HK-2 (cell line): Measurements from ENCODE around the gene NEAT1.

ENCODE experiments used
- DNase-seq: peaks from one replicate; pipeline ENCODE4 v3.0.0-alpha.2; 2018; ENCODE audit not compliant: unreplicated experiment

Gene NEAT1

DNA sequence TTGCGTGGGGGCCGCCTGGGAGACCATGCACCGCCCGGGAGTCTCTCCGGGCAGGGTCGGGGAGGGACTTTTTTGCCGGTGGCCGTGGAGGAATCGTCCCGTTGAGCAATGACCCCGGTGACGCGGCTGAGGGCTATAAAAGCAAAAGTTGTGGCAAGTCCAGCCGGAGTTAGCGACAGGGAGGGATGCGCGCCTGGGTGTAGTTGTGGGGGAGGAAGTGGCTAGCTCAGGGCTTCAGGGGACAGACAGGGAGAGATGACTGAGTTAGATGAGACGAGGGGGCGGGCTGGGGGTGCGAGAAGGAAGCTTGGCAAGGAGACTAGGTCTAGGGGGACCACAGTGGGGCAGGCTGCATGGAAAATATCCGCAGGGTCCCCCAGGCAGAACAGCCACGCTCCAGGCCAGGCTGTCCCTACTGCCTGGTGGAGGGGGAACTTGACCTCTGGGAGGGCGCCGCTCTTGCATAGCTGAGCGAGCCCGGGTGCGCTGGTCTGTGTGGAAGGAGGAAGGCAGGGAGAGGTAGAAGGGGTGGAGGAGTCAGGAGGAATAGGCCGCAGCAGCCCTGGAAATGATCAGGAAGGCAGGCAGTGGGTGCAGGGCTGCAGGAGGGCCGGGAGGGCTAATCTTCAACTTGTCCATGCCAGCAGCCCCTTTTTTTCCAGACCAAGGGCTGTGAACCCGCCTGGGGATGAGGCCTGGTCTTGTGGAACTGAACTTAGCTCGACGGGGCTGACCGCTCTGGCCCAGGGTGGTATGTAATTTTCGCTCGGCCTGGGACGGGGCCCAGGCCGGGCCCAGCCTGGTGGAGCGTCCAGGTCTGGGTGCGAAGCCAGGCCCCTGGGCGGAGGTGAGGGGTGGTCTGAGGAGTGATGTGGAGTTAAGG is at the start of gene NEAT1:
Gene NEAT1 (plus strand): TSS at position 166 of the 883 bp plus-strand sequence.
- peak; percentile 90 for DNase-seq

DNA sequence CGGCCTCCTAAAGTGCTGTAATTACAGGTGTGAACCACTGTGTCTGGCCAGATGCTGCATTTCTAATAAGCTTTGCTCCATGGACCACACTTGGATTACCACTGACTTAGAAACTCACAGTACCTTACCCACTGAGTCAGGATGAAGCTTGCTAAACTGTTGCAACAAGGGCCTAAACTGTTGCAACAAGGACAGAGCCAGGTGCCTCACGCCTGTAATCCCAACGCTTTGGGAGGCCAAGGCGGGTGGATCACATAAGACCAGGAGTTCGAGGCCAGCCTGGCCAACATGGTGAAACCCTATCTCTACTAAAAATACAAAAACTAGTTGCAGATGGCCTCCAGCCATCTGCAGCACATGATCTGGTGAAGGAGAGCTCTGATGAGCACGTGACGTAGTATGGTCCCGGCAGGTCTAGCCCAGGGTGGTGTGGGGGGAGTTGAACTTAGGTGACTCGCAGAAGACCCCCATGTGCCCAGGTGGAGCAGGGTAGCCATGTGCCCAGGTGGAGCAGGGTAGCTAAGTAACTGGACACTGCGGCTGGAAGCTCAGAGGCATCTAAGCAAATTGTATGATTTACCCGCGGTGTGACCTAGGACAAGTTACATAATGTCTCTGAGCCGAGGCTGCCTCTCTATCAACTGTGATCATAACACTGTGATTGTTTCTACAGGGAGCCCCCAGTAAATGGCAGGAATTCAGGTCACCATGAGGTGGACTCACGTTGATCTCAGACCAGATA is 48.6 kb upstream of the NEAT1 start:
- DNase-seq = no peak

DNA sequence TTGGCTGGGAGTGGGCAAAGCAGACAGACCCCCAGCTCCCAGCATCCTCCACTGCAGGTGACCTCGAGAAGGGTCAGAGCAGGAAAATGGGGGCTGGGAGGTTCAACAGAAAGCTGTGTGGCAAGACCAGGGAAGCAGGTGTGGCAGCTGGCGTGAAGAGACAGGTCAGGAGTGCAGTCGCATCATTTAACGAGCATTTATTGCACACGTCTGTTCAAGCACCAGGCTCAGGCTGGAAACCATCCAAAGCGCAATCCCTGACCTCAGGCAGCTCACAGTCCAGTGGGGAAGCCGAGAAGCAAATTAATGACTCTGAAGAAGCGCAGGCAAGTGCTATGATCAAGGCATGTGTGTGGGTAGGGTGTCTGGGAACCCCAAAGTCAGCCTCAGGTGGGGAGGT is 47.6 kb upstream of the NEAT1 start:
- no peak for DNase-seq

DNA sequence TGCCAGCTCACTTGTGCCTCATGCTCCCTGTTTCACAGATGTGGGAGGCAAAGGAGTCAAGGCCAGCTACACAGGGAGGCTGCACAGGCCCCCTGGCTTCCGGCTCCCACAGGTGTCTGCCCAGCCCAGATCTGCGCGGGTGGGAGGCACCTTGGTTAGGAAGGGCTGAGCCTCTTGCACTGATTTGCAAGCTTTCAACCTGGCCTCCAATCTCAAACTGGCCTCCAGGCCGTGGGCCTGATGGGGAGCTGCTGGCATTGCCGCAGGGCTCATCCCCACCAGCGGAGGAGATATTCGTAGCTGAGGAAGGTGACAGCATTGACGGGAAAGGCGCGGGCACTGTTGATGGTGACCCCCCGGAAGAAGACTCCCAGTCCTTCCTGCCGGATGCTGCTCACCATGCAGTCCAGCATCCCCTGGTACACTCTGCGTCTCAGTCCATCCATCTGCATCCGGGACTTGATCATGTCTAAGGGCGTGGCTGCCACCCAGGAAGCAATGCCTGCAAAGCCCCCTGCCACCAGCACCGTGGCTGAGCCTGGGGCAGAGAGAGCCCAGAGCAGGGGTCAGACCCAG is 46.4 kb upstream of the NEAT1 start:
- DNase-seq = no peak

DNA sequence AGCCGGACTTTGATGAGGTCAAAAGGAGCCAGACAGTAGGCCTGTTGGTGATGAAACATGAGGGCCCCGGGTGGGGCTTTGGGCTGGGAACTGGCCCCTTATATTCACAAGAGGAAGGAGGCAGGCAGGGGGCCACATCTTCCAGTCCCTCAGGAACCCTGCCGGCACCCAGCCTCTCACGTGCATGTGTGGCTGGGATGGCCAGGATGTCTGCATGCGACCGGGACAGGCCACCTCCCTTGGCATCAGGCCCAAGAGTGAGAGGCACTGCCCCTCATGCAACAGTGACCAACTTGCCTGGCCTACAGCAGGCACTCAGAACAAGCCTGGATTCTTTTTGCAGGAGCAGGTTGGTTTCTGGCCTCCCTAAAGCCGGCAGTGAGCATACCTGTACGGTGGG is 45.6 kb upstream of the NEAT1 start:
- DNase-seq = no peak

DNA sequence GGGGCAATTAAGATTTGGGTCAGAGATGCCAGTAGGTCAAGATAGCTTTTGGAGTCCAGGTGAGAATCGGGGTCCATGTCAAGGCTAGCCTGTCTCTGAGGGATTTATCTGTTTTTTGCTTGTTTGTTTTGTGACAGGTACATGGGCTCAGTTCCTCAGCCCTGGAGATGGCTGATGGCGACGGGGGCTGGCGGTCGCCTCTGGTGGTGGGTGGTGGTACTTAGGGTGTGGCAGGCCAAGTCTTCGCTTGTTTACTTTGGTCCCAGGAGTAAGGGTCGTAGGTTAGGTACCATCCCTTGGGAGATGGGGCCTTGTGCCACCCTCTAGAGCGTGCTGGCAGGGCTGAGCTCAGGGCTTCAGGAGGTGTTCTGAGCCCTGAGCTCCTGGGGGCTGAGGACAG is 44.8 kb upstream of the NEAT1 start:
- DNase-seq = no peak

DNA sequence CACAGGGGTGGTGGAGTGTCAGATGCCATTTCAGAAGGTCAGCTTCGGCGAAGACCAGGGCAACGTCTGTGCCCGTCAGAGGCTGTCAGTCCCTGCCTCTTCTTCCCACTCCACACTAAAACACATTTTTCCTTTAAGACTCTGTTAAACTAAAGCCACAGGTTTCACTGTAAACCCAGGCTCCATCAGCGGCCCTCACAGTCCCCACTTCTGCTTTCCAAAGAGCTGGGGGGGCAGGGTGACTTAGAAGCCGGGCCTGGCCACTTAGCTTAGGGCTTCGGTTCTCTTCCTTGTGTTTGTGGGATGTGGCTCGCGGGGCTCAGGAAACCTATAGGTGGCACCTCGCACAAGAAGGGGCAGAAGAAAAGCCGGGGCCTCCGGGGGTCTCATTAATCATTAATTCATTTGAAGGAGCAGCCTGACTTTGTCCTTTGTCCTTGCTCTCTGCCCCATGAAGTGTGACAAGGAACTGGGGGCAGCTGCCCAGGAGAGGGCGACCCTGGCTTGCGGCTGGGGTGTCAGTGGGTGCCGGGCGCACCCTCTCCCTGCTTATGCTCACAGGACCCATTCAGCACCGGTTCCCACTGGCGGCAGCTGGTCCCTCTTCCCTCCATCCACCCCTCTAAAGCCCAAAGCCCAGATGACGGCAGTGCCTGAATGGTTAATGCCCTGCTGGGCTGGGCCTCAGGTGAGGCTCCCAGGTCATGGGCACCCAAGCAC is 44.2 kb upstream of the NEAT1 start:
- DNase-seq = no peak

DNA sequence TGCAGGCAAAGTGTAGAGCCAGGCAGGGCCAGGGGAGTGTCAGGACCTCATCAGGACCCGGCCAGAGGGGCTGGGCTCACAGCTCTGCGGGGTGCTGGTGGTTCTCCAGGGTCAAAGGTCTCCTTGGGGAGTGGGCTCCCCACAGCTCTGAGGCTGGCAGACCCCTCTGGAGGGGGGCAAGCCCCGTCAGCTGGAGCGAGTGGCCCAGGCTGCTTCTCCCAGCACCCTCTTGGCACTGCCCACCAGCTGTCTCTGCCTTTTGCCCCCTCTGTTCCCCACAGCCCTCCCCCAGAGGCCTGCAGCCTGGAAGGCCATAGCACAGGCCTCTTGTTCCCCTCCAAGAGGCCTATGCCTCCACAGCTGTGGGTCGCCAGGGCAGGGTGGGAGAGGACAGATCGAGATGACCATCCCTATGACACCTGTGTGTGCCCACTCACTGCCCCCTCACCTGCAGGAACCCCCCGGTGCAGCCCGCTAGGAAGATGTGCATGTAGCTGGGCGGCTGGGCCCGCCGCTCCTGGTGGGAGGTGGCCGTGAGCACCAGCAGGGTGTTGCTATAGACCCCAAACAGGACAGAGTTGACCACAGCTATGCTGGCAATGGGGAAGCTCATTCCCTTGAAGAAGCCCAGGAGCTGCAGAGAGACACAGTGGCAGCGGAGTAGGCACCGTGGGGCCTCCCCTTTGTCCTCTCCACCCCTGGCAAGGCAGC is 43.5 kb upstream of the NEAT1 start:
- DNase-seq = no peak

DNA sequence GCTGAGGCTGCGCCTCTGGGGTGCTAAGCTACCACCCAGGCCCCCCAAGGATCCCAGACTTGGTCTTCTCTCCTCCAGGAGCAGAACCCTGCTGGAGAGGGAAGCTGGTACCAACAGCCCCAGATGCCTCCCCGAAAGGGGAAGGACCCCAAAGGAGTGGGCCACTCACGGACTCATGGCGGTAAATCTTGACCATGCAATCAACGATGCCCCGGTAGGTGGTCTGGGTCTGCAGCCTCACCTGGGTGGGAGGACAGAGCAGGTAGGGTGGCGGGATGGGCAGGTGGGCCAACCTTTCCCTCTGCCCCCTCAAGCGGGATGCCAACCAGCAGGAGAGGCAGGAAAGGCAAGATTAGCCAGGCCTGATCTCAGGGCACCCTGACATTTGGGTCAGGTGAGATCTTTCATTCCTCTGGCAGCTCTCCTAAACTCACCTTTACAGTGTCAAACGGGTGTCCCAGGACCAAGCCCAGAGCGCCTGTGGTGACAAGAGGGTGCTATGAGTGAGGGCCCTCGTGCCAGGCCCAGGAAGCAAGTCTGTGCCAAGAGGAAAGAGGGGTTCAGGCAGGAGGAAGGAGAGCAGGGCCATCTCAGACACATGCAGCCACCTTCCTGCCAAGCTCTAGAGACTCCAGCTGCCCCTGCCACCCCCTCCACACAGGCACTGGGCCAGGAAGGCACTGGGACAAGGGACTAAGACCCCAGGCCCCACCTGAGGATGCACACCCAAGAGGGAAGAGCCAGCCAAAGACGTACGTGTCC is 42.7 kb upstream of the NEAT1 start:
- no peak for DNase-seq

DNA sequence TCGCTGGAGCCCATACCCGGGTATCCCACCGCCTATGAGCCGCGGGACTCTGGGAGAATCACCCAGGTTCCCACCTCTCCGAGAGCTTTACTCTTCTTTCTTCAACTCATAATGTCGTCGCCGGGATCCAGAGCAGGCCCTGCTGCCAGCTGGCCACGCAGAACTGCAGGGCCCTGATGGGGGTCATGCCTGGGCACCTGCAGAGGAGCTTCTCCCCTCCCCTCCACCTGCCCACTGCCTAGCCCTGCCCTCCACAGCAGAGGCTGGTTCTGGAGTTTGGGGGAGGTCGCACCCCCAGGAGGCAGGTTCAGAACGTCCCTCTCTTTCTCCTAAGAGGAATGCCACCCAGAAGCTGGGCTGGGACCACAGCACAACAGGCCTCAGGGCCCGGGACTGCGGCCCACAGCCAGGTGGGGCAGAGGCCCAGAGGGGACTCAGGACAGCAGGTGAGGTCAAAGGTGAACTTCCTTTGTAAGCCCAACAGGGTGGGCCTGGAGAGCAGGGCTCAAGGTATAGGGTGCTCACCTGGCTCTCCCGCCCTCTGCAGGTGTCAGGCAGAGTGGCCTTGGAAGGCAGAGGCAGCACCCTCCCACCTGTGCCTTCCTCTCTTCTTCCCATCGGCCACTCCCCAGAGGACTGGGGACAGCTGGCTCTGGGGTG is 42.0 kb upstream of the NEAT1 start:
- DNase-seq = no peak

DNA sequence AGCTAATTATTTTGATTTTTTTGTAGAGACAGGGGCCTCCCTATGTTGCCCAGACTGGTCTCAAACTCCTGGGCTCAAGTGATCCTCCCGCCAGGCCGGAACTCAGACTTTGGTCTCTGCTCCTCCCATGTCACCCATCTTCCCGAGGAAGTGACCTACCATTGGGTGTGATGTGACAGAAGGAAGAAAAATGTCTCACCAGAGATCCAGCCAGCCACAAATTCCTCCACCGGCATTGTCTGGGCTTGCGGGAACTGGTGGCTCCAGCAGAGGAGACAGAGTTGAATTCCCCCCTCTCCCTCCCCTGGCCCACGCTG is 40.9 kb upstream of the NEAT1 start:
- no peak for DNase-seq

DNA sequence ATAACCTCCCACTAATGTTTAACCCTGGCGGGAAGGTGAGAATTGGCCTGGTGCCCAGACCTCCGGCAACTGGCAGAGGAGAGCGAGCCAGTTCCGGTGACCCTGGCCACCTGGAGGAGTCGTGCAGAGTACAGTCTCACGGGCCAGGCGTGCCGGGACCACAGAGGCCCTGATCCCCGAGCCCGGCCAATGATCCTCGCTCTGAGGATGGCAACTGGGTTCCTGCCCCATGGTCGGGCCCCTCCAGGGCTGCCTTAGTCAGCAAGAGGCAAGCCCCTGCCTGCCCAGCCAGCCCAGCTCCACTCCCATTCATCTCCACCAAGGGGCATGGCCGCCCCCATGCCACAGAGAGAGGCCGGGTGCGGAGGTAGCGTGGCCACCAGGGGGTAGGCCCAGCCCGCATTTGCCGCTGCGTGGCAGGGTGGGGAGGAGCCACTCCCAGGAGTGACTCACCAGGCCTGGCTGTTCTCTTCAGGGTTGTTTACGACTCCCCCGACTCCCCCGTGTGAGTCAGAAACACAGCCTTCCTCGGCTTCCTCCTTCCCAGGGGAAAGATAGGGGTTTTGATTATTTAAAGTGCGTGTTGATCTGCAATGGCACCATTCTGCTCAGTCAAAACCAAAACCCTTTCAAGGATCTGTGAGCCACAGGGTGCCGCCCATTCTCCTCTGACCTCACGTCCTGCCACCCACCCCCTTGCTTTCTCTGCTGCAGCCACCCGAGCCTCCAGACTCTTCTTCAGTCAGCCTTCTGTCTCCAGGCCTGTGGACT is 40.4 kb upstream of the NEAT1 start, which contains the start of gene SLC25A45:
Gene SLC25A45 (minus strand): TSS at position 614 of the 771 bp plus-strand sequence. CDS start 695 bp downstream, outside the sequence.
- peak; percentile 94 for DNase-seq

DNA sequence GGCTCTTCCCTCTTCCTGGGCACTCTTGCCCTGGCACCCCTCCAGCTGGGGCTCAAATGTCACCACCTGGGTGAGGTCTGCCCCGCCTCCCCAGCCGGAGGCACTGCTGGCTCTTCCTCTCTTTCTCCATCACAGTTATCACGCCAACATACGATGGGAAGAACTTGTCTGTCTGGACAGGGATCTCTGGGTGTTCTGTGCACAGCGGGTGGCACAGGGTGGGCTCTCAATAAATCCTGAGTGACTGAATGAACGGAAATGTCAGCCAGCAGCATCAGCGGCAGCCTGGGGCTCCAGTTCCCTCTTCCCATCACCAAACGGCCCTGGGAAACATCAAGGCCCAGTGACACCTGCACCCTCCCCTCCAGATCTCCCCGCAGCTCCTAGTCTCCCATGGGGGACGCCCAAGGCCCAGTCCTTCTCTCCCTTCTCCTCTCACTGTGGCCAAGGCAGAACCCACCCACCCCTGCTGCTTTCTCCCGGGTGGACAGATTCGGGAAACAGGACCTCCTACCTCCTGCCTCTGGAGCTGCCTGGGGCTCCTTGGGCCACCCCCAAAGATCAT is 39.7 kb upstream of the NEAT1 start:
- DNase-seq = no peak

DNA sequence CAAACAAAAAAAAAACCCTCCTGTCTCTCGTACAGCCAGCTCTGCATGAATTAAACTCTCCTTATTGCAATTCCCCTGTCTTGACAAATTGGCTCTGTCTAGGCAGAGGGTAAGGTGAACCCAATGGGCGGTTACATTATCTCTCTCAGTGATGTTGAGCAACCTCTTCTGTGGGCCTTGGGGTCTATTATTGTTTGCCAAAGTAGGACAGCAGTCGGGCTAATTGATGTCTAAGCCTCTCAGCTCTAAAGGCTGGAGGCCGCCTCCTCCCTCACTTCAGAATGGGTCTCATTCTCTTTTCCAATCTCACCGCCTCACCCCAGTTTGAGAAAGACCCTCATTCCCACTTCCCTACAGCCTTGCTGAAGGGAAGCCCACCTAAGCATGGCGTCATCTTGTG is 38.8 kb upstream of the NEAT1 start:
- no peak for DNase-seq

DNA sequence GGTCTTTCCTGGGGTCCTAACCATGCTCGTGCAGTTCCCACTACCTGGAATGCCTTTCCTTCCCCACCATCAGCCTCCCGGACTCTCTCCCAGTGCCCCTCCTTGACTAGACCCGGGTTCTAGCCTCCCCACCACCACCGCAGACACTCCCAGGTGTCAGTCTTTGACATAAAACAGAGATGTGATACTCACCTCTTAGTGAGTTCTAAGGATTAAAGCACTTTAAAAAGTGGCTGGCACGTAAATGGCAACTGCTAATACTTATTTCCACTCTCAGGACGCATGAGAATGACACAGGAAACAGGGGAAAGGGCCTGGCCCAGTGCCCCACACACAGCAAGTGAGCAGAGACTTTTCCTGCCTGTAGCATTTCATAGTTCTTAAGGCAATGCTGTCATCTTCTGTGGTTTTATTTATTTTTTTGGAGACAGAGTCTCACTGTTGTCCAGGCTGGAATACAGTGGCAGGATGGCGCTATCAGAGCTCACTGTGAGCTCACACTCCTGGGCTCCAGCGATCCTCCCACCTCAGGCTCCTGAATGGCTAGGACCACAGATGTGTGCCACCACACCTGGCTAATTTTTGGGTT is 38.2 kb upstream of the NEAT1 start:
- DNase-seq = no peak

DNA sequence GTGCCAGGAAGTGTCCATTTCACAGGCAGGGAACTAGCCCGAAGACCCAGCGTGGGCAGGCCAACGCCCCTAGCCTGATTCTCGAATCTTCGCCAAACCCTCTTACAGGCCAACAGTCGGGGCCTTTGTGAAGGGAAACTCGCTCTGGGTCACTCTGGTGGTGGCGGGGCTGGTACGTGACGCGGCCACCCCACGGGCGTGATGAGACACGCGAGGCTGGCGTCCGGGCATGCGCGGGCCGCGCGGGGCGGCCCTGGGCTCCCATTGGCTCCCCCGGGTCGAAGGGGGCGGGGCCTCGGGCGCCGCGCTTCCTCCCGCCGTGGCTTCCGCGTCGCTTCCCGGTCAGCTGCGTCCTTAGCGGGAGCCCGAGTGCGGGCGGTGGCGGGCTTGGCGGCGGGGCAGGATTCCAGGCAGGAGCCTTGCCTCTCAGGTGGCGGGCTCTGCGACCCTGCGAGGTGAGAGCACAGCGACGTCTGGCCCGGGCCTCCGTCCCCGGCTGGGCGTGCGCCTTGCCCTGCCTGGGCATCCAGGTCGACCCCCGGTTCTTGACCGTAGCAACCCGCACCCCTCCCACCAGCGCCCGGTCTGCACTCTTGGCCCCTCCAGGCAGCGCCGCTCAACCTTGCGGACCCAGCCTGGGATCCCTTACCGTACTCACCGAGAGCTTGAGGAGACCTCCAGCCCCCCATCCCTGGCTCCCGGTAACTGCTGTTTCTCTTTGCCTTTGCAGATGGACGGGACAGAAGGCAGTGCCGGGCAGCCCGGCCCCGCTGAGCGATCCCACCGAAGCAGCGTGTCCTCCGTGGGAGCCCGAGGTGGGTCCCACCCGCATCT is 36.1 kb upstream of the NEAT1 start, which contains the start of gene FRMD8:
Gene FRMD8 (plus strand): TSS at position 331 of the 834 bp plus-strand sequence. CDS start 400 bp downstream, at position 731.
- DNase-seq = peak; percentile 80

DNA sequence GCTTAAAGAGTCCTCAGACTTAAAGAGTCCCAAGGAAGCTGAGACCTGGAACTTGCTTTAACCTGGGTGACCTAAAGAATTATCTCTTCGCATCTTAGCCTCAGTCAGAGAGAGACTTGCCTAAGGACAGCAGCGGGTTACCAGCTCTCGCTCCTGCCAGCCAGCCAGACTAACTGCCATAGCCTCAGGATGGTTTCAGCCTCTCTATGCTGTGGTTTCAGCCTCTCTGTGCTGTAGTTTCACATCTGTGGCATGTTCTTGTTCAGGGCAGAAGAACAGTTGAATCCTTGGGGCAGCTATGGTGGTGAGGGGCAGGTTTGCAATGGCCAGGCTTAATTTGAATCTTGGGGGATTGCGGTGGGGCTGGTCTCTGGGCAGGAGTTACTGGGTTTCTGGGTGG is 33.9 kb upstream of the NEAT1 start:
- no peak for DNase-seq
